OCI-LY1 (cell line): ENCODE results near the gene PCNX2.

Experiments used
- H2AFZ ChIP-seq: fragments of 200-600 bp; sonication (generic), shearing (Covaris generic); 2 replicates; pipeline ENCODE4 v1.6.0; 2014; ENCODE audit warnings: antibody characterized with exemption, mild to moderate bottlenecking, low read length
- H3F3A ChIP-seq: fragments of 200-600 bp; sonication (generic), shearing (Covaris generic); 2 replicates; pipeline ENCODE4 v1.6.0; 2014; ENCODE audit warnings: mild to moderate bottlenecking, antibody characterized with exemption, low read length, moderate library complexity; ENCODE audit not compliant: insufficient read depth
- H3K27ac ChIP-seq: fragments of 200-600 bp; sonication (generic); 2 replicates; pipeline ENCODE4 v1.5.1; 2014; ENCODE audit warnings: low read length, mixed run types, mild to moderate bottlenecking, low read depth; ENCODE audit not compliant: poor library complexity, severe bottlenecking
- H3K27me3 ChIP-seq: fragments of 200-600 bp; sonication (generic); 2 replicates; pipeline ENCODE4 v1.6.0; 2014; ENCODE audit warnings: antibody characterized with exemption, mild to moderate bottlenecking, low read length, moderate library complexity; ENCODE audit not compliant: insufficient read depth
- H3K36me3 ChIP-seq: fragments of 200-600 bp; sonication (generic); 2 replicates; pipeline ENCODE4 v1.6.1; 2014; ENCODE audit warnings: mild to moderate bottlenecking, antibody characterized with exemption, low read length, moderate library complexity, mixed read lengths; ENCODE audit not compliant: insufficient read depth
- H3K4me1 ChIP-seq: fragments of 200-600 bp; sonication (generic); 2 replicates; pipeline ENCODE4 v1.5.1; 2014; ENCODE audit warnings: mild to moderate bottlenecking, low read length, moderate library complexity; ENCODE audit not compliant: insufficient read depth, severe bottlenecking
- H3K4me2 ChIP-seq: fragments of 200-600 bp; sonication (generic), shearing (Covaris generic); 2 replicates; pipeline ENCODE4 v1.6.1; 2014; ENCODE audit warnings: low read length
- H3K4me3 ChIP-seq: fragments of 200-600 bp; sonication (generic); 2 replicates; pipeline ENCODE4 v1.5.1; 2014; ENCODE audit warnings: low read length, low read depth, mild to moderate bottlenecking, mixed read lengths; ENCODE audit not compliant: poor library complexity, severe bottlenecking
- H3K79me2 ChIP-seq: fragments of 200-600 bp; shearing (Covaris generic); 2 replicates; pipeline ENCODE4 v1.6.1; 2016; ENCODE audit warnings: mixed run types, low read length, mixed read lengths; ENCODE audit not compliant: insufficient read depth
- H3K9ac ChIP-seq: fragments of 200-600 bp; sonication (generic), shearing (Covaris generic); 2 replicates; pipeline ENCODE4 v1.6.1; 2014; ENCODE audit warnings: mild to moderate bottlenecking, low read length, mixed read lengths
- H3K9me2 ChIP-seq: fragments of 200-600 bp; sonication (generic), shearing (Covaris generic); 2 replicates; pipeline ENCODE4 v1.6.1; 2014; ENCODE audit warnings: low read depth, mild to moderate bottlenecking, low read length, mixed read lengths
- H3K9me3 ChIP-seq: fragments of 200-600 bp; shearing (Covaris generic); 2 replicates; pipeline ENCODE4 v1.6.1; 2014; ENCODE audit warnings: low read length, mixed read lengths
- H4K20me1 ChIP-seq: fragments of 200-600 bp; sonication (generic), shearing (Covaris generic); 2 replicates; pipeline ENCODE4 v1.6.0; 2016; ENCODE audit warnings: mild to moderate bottlenecking, low read length; ENCODE audit not compliant: insufficient read depth
- EZH2 ChIP-seq: fragments of 200-600 bp; sonication (generic), shearing (Covaris generic); IDR thresholded peaks from 2 replicates; pipeline ENCODE4 v1.8.0; 2017; ENCODE audit warnings: borderline replicate concordance, mixed run types, mild to moderate bottlenecking, antibody characterized with exemption, low read length, moderate library complexity, mixed read lengths
- TF ChIP-seq, protein P1 (sequence below): fragments of 200-600 bp; sonication (generic), shearing (Covaris generic); IDR thresholded peaks from 2 replicates; pipeline ENCODE4 v1.5.1; 2017; ENCODE audit warnings: mild to moderate bottlenecking, antibody characterized with exemption, low read length, moderate library complexity, mixed read lengths

PCNX2 gene

DNA sequence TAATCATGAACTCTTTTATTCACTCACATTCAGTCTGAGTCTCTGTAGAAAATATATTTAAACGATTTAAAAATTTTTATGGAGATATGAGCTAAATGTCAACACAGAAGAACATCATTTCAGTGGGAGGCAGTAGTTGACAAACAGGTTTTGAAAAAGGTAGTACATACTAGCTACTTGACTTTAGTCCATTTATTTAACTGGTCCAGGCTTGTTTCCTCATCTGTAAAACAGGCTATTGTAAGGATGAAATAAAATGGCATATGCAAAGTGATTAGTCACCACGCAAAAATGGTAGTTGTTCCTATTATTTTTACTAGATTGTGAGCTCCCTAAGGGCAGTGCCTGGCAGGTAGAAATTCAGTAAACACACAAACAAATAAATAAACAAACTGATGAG lies 270.0 kb downstream of the PCNX2 start:
- H3K4me3 ChIP-seq, result no peak overlapping the region
- H3K27me3 ChIP-seq, result no peaks in the 10 kb centered on the region
- H3K4me2 ChIP-seq, result no peak overlapping the region
- H3K4me1 ChIP-seq, result no peaks in the 10 kb centered on the region
- no peaks in the 10 kb centered on the region for H3F3A ChIP-seq
- H3K36me3 ChIP-seq, result no peaks in the 10 kb centered on the region
- H3K9ac ChIP-seq, result no peak overlapping the region
- H2AFZ ChIP-seq, result no peak overlapping the region
- H3K9me2 ChIP-seq, result no peaks in the 10 kb centered on the region
- no peak overlapping the region for H3K27ac ChIP-seq
- TF ChIP-seq EZH2, result no peak
- TF ChIP-seq, protein P1, sequence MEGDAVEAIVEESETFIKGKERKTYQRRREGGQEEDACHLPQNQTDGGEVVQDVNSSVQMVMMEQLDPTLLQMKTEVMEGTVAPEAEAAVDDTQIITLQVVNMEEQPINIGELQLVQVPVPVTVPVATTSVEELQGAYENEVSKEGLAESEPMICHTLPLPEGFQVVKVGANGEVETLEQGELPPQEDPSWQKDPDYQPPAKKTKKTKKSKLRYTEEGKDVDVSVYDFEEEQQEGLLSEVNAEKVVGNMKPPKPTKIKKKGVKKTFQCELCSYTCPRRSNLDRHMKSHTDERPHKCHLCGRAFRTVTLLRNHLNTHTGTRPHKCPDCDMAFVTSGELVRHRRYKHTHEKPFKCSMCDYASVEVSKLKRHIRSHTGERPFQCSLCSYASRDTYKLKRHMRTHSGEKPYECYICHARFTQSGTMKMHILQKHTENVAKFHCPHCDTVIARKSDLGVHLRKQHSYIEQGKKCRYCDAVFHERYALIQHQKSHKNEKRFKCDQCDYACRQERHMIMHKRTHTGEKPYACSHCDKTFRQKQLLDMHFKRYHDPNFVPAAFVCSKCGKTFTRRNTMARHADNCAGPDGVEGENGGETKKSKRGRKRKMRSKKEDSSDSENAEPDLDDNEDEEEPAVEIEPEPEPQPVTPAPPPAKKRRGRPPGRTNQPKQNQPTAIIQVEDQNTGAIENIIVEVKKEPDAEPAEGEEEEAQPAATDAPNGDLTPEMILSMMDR, result no peak
- H3K9me3 ChIP-seq, result no peaks in the 10 kb centered on the region
- no peaks in the 10 kb centered on the region for H4K20me1 ChIP-seq
- H3K79me2 ChIP-seq, result no peaks in the 10 kb centered on the region

DNA sequence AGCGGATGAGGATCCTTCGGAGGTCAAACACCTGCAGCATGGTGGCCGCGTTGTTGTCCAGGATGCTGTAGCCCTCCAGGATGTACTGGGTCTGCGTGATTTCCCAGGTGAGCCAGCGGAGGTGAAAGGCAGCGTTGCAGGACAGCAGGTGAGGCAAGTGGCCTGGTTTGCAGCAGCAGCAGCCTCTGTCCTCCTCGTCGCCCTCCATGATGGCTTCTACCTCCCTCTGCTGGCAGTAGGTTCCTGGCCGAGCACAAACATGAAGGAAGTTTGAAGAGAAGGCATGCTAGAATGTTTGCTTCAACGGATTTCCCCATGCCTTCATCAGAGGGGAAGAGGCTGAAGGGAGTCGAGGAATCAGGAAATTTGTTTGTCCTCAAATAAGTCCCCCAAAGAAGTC lies 270.4 kb downstream of the PCNX2 start:
- Histone ChIP-seq H3K4me3 (no peak overlapping the region), H3K4me2 (no peak overlapping the region), H3K27me3 (no peaks in the 10 kb centered on the region), H3K9me3 (no peaks in the 10 kb centered on the region), H3K36me3 (no peaks in the 10 kb centered on the region), H3F3A (no peaks in the 10 kb centered on the region), H3K9ac (no peak overlapping the region), H3K4me1 (no peaks in the 10 kb centered on the region), H3K9me2 (no peaks in the 10 kb centered on the region), H4K20me1 (no peaks in the 10 kb centered on the region), H3K27ac (no peak overlapping the region), H2AFZ (no peak overlapping the region), H3K79me2 (no peaks in the 10 kb centered on the region)
- TF ChIP-seq, protein P1, result peak; percentile 51
- no peak for TF ChIP-seq EZH2

DNA sequence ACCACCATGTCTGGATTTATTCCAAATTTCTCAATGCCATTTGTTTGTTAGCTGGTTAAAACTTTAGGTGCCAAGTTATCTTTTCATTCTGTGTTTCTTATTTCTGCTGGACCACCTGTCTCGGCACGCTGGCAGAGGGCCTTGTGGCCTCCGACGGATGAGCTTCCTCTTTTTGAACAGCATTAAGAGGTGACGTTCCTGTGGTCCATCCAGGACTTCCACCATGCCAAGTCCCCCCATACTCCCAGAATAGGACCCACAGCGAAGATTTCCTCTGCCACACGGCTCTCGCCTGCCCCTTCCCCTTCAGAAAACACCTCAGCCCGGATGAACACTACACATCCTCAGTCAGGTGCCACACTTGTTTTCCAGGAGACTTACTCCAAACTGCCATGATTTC lies 271.3 kb downstream of the PCNX2 start:
- TF ChIP-seq EZH2, result no peak
- TF ChIP-seq, protein P1, result no peak
- Histone ChIP-seq H3K4me3 (no peak overlapping the region), H3K9me3 (no peaks in the 10 kb centered on the region), H3K4me1 (no peaks in the 10 kb centered on the region), H3K9ac (no peak overlapping the region), H3K4me2 (no peak overlapping the region), H3F3A (no peaks in the 10 kb centered on the region), H3K36me3 (no peaks in the 10 kb centered on the region), H3K9me2 (no peaks in the 10 kb centered on the region), H4K20me1 (no peaks in the 10 kb centered on the region), H2AFZ (no peak overlapping the region), H3K27me3 (no peaks in the 10 kb centered on the region), H3K79me2 (no peaks in the 10 kb centered on the region), H3K27ac (no peak overlapping the region)
